ACC112 (cell line): Measurements from ENCODE around the gene LRWD1.
"Not testable (repeated sequence)": the region's sequence is repeated elsewhere in the genome, so short reads cannot be mapped to it uniquely, and the experiment has no call there.

ENCODE experiments used
- H2AFZ ChIP-seq: fragments of 200-600 bp; sonication (generic); one replicate; pipeline ENCODE4 v1.6.0; 2017; ENCODE audit warnings: antibody characterized with exemption, low read length; ENCODE audit not compliant: unreplicated experiment
- H3K27ac ChIP-seq: fragments of 200-600 bp; sonication (generic); 2 replicates; pipeline ENCODE4 v1.5.1; 2014; ENCODE audit warnings: low read depth, mild to moderate bottlenecking, antibody characterized with exemption, low read length, moderate library complexity
- H3K27me3 ChIP-seq: fragments of 200-600 bp; sonication (generic); 2 replicates; pipeline ENCODE4 v1.6.1; 2014; ENCODE audit warnings: mild to moderate bottlenecking, antibody characterized with exemption, low read length, moderate library complexity, mixed read lengths; ENCODE audit not compliant: insufficient read depth
- H3K36me3 ChIP-seq: fragments of 200-600 bp; sonication (generic); 2 replicates; pipeline ENCODE4 v1.6.1; 2016; ENCODE audit warnings: mild to moderate bottlenecking, antibody characterized with exemption, low read length, moderate library complexity, mixed read lengths; ENCODE audit not compliant: insufficient read depth
- H3K4me1 ChIP-seq: fragments of 200-600 bp; sonication (generic); one replicate; pipeline ENCODE4 v1.6.1; 2016; ENCODE audit warnings: low read length, mixed read lengths; ENCODE audit not compliant: insufficient read depth, unreplicated experiment, control insufficient read depth
- H3K4me3 ChIP-seq: fragments of 200-600 bp; sonication (generic); 2 replicates; pipeline ENCODE4 v1.5.1; 2014; ENCODE audit warnings: mild to moderate bottlenecking, low read depth, low read length
- H3K79me2 ChIP-seq: fragments of 200-600 bp; sonication (generic); one replicate; pipeline ENCODE4 v1.6.0; 2016; ENCODE audit warnings: low read length; ENCODE audit not compliant: control insufficient read depth, unreplicated experiment, insufficient read depth

LRWD1 gene

DNA sequence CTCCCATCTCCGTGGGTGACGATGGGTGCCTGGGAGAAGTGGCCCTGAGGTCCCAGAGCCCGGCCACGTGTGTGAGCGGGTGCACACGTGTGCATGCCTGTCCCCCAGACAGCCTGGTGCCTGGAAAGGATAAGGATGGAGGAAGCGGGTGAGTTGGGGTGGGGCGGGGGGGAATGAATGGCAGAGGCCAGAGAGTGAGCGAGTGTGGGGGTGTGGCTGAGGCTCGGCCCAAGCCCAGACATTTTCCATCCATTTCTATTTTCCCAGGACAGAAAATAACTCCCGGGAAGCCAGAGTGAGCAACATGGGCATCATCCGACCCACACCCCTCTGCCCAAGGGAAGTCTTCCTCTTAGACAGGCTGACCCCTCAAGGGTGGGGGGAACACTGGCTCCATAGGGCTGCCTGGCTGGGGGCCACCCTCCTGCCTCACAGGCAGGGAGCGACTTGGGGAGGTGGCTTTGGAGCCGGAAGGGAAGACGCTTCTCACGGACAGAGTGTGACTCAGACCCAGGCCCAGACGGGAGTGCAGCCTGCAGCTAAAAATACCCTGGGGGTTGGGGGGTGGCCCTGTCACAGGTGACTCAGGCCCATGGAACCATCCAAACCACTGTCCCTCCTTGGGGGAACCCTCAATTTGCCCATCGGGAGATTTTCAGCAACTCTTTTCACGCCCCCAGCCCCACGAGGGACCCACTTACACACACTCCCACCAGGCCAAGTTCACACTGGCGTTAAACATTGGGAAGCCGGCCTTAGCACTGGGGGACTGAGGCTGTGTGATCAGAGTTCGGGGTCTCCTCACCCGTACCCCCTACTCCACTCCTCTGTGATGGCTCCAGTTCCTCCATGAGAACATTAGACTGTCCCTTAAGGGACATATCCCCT, 40.8 kb downstream of the LRWD1 start:
- H3K4me3 ChIP-seq, H3K27me3 ChIP-seq, H3K4me1 ChIP-seq, H3K36me3 ChIP-seq, H3K79me2 ChIP-seq, H2AFZ ChIP-seq: not testable (repeated sequence)
- peak overlapping the region; percentile 70; the same call in 1 of the 2 replicates for H3K27ac ChIP-seq

DNA sequence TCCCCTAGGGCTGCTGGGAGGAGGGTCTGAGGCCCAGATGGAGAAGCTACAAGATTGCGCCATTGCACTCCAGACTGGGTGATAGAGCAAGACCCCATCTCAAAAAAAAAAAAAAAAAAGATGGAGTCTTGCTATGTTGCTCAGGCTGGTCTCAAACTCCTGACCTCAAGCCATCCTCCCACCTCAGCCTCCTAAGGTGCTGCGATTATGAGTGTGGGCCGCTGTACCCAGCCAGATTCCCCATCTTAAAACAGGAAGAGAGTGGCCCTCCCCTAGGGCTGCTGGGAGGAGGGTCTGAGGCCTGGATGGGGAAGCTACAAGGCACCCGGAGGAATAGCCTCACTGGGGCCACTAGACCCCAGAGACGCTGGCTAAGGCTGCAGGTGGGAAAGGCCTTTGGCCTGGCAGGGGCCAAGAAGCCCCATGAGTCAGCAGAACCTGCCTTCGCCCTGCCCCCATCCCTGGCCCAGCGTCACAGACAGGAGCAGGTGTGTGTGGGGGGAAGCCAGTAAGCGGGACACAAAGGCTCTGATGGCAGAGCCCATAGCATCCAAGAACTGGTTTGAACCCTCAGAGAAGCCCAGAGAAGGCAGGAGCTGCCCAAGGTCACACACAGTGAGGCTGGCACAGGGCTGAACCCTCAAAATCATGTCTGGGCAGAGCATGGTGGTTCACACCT, 42.8 kb downstream of the LRWD1 start:
- H3K4me1 ChIP-seq, H3K4me3 ChIP-seq, H3K27ac ChIP-seq, H3K27me3 ChIP-seq, H3K36me3 ChIP-seq, H3K79me2 ChIP-seq, H2AFZ ChIP-seq: not testable (repeated sequence)

DNA sequence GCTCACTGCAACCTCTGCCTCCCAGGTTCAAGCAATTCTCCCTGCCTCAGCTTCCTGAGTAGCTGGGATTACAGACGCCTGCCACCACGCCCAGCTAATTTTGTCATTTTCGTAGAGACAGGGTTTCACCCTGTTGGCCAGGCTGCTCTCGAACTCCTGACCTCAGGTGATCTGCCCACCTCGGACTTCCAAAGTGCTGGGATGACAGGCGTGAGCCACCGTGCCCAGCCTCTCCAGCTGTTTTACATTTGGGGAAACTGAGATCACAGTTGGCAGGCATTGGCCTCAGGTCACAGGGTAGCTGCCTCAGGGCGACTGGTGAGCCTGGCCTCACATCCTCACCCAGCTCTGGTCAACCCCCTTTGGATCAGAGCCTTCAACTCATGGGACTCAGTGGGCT, 45.8 kb downstream of the LRWD1 start:
- not testable (repeated sequence) for H3K36me3 ChIP-seq, H3K27ac ChIP-seq, H3K4me1 ChIP-seq, H3K4me3 ChIP-seq, H3K79me2 ChIP-seq, H3K27me3 ChIP-seq, H2AFZ ChIP-seq

DNA sequence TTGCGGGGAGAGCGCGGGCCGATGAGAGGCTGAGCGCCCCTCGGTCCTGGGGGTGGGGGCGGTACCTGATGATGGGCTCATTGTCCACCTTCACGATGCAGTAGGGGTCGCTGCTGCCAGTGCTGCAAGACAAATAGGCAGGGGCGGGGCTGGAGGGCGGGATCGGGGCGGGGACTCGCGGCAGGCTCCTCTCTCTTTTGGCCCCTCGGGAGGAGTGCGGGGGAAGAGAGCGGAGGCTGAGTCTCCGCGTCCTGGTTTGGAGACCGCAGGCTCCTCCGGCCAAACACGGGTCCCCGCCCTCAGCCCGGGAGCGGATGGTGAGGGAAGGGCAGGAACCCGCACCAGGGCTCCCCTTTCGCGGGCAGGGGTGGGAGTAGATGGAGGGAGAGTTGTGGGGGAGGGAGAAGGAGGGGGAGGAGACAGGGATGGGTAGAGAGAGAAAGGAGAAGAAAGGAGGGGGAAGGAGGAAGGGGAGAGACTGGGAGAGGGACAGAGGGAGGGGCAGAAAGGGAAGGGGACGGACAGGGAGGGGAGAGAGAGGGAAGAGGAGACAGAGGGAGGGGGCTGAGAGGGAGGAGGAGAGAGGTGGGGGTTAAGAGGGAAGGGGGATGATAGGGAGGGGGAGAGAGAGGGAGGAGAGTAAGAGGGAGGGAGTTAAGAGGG, 47.2 kb downstream of the LRWD1 start:
- H3K36me3 ChIP-seq, H3K79me2 ChIP-seq, H2AFZ ChIP-seq, H3K4me1 ChIP-seq, H3K27me3 ChIP-seq: not testable (repeated sequence)
- 0 out of 2 replicates have a peak overlapping the region, but pooled peaks have one; percentile 14 for H3K27ac ChIP-seq
- H3K4me3 ChIP-seq, result 0 out of 2 replicates have a peak overlapping the region, but pooled peaks have one; percentile 36

DNA sequence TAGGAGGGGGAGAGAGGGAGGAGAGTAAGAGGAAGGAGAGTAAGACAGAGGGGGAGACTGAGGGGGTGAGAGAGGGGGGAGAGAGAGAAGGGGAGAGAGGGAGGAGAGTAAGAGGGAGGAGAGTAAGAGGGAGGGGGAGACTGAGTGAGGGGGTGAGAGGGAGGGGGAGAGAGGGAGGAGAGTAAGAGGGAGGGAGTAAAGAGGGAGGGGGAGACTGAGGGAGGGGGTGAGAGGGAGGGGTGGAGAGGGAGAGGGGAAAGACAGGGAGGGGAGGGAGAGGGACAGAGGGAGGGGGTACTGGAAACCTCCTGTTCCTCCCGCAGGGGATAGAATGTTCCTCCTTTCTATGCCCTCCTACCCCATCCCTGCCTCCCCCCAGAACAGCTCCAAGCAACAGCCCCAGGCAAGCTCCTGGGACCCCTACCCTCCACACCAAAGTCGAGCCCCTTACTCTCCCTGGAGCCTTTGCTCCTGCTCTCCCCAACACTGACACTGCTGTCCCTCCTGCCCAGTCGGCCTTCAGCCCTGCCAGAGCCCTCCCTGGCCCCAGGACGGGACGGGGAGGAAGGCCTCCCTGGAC, 47.9 kb downstream of the LRWD1 start:
- peak overlapping the region; percentile 36; the same call in 1 of the 2 replicates for H3K4me3 ChIP-seq
- H3K36me3 ChIP-seq, H3K79me2 ChIP-seq, H3K4me1 ChIP-seq, H3K27me3 ChIP-seq, H2AFZ ChIP-seq: not testable (repeated sequence)
- H3K27ac ChIP-seq, result 0 out of 2 replicates have a peak overlapping the region, but pooled peaks have one; percentile 14

DNA sequence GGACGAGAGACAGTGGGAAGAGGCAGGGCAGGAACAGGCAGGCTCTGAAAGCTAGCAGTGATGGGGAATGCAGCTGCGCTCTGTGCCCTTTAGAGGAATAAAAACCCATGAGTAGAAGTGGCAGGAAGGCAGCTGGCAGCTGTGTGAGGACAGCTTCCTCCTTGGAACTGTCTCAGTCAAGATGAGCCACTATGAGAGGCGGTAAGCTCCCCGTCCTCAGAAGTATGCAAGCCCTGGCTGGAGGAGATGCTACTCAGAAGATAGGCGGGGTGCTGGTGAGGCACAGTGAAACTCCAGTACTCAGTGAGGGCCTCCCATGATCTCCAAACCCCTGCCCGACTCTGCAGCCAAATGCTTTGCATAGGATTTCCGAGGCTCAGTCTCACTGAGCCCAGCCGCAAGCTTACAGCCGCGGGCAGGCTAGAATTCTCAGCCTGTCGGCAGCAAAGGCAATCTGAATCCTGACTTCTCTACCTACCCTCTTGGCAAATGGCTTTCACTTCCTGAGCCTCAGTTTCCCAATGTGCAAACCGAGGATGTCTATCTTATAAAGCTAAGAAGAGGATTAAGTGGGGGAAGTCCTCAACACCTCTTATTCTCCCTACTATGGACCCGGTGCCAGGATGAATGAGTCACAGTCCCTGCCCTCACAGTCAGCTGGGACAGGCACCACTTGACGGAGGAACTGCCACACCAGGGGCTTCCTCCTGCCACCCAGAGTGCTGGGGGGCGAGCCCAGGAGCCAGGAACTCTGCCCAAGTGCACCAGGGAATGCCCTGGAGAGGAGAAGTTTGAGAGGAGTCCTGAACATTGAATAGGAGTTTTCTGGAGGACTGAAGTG, 50.3 kb downstream of the LRWD1 start:
- not testable (repeated sequence) for H3K27ac ChIP-seq, H3K79me2 ChIP-seq, H3K4me1 ChIP-seq, H3K36me3 ChIP-seq, H2AFZ ChIP-seq, H3K27me3 ChIP-seq, H3K4me3 ChIP-seq

DNA sequence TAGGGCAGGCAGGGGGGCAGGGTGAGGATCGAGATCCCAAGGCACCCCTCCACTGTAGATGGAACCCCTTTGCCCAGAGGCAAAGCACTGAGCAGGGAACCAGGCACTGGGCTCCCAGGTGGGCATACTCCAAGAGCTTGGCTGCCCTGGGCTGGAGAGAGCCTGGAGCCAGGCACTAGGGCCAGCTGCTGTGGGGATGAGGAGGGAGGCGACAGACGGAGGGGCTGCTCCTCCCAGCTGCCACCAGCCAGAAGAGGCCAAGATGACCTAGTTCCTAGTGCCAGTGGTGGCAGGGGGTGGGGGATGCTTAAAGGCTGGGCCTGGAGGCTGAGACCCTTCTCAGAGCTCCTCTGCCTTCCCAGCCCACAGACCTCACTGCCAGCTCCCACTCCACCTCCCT, 51.1 kb downstream of the LRWD1 start:
- H3K36me3 ChIP-seq, H2AFZ ChIP-seq, H3K27ac ChIP-seq, H3K4me3 ChIP-seq, H3K79me2 ChIP-seq, H3K27me3 ChIP-seq, H3K4me1 ChIP-seq: not testable (repeated sequence)

DNA sequence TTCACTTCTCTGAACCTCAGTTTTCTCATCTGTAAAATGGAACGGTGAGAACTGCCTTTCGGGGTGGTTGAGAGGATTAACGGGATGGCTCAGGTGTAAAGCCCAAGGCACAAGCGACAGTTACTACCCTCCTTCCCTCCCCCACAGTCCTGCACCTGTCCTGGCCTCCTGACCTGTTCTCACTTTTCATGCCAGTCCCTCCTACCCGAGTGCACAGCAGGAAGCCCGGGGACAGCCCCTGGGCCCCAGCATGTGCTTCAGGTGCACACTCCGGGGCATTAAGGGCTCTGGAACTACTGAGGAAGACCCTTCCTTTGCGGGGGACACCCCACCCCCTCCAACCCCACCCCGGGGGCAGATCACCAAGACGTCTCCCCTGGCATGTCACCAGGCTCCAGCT, 52.2 kb downstream of the LRWD1 start:
- H2AFZ ChIP-seq, H3K27ac ChIP-seq, H3K4me1 ChIP-seq, H3K27me3 ChIP-seq, H3K4me3 ChIP-seq, H3K79me2 ChIP-seq, H3K36me3 ChIP-seq: not testable (repeated sequence)

DNA sequence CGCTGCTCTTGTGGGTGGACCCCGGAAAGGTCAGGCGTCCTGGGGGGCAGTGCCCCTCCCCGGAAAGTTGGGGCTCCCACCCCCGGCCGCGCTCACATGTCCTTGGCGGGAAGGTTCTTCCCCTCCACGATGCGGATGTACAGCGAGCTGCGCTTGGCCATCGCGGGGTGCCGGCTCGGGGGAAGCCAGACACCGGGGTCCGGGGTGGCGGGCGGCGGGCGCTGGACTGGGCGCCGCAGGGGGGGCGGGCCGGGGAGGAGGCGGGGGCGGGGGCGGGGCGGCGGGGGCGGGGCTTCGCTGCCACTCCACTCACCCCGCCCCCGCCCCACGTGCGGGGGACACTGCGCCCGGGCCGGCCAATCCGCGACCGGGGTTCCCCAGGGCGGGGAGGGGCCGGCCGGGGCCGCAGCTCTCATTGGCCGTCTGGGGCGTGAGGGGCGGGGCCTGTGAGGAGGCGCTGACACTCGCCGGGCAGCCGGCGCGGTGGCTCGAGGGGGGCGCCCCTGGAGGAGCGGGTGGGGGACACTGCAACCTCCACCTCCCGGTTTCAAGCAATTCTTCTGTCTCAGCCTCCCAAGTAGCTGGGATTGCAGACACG, 52.9 kb downstream of the LRWD1 start, which contains the start of gene RASA4B:
Gene RASA4B (minus strand): TSS at position 228 of the 598 bp plus-strand sequence. CDS start 67 bp downstream, at position 161.
- not testable (repeated sequence) for H3K36me3 ChIP-seq, H3K79me2 ChIP-seq, H2AFZ ChIP-seq, H3K27ac ChIP-seq, H3K27me3 ChIP-seq, H3K4me1 ChIP-seq, H3K4me3 ChIP-seq

DNA sequence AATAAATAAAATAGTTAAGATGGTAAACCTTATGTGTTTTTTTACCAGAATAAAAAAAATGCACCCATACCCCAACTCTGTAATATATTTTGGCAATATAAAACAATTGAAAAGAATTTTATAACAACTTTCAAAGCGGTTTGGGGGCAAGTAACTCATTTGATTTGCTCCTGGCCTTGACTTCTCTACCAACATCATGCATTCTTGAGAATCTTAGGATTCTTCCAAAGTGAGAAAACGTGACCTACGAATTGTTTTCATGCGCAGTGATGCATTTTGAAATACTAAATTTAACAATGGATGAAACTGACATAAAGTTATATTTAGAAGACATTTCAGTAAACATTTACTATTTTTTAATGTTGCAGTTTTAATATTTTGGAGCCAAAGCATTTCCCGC, 56.0 kb downstream of the LRWD1 start:
- H3K27me3 ChIP-seq, H3K27ac ChIP-seq, H2AFZ ChIP-seq, H3K4me3 ChIP-seq, H3K4me1 ChIP-seq, H3K36me3 ChIP-seq, H3K79me2 ChIP-seq: not testable (repeated sequence)
